Prostate gland (tissue), 2 donors: ENCODE measurements around the gene CACNG5. TPM values are rescaled to one million over a fixed set of nuclear protein-coding genes. Genes with fewer than 3 reads are reported as not detected.

Experiments used
- DNase-seq: peaks from one replicate; pipeline ENCODE4 v3.0.0-alpha.2; 2019; ENCODE audit warnings: low spot score
- H3K27ac ChIP-seq, 2 donors: fragments of 200-600 bp; sonication (generic); 2 replicates each; pipeline ENCODE4 v1.5.1; 2017 to 2019
- H3K27me3 ChIP-seq: fragments of 200-600 bp; sonication (generic); replicated peaks from 2 replicates; pipeline ENCODE4 v1.5.1; 2019; ENCODE audit not compliant: insufficient read depth
- H3K36me3 ChIP-seq, 2 donors: fragments of 200-600 bp; sonication (generic); 1 replicate in 1 of 2; 2 replicates in 1 of 2; pipeline versions ENCODE4 v1.5.1 to v1.8.1; 2017 to 2019
- H3K4me1 ChIP-seq: fragments of 200-600 bp; sonication (generic); replicated peaks from 2 replicates; pipeline ENCODE4 v1.5.1; 2019
- H3K4me3 ChIP-seq, 2 donors: fragments of 200-600 bp; sonication (generic); 2 replicates each; pipeline ENCODE4 v1.5.1; 2017 to 2019
- H3K9me3 ChIP-seq: fragments of 200-600 bp; sonication (generic); 2 replicates; pipeline ENCODE4 v1.5.1; 2017
- POLR2A ChIP-seq: fragments of 450-650 bp; IDR thresholded peaks from one replicate; pipeline ENCODE4 v1.6.1; 2016; ENCODE audit warnings: antibody characterized with exemption, mild to moderate bottlenecking
- POLR2AphosphoS5 ChIP-seq: sonication (generic); formaldehyde crosslinking; IDR thresholded peaks from one replicate; pipeline ENCODE4 v1.6.1; 2017; ENCODE audit warnings: antibody characterized with exemption
- WGBS: methylation state at CpG from one replicate; pipeline ENCODE4 v1.1.5; 2018; 5-methylcytosine and 5-hydroxymethylcytosine counted together
- intact Hi-C: fragments of 100-400 bp; cut with DNase I; formaldehyde crosslinking; loops from one replicate; pipeline ENCODE4 v1.14.2; 2022
- microRNA counts, 2 donors: library from miRNA; unstranded; fragments of <30 nt; microRNA quantifications; one replicate each; lab custom pipeline; 2016 to 2017
- microRNA-seq: library from miRNA; unstranded; fragments of <30 nt; microRNA quantifications from one replicate; pipeline ENCODE4, GENCODE V29; 2016
- small RNA-seq, 2 donors: library from RNA; depleted of rRNA; stranded (forward); fragments of <200 nt; gene quantifications; one replicate each; pipeline ENCODE3, GENCODE V24; 2016
- total RNA-seq, 2 donors: library from RNA; depleted of rRNA; stranded (reverse); fragments of >200 nt; gene quantifications; one replicate each; pipeline ENCODE4 v1.1.0, GENCODE V29; 2016
- TF ChIP-seq, protein P1 (sequence below), 4 experiments: fragments of 200-600 bp in 2 of 4; fragments of 450-650 bp in 2 of 4; sonication (generic) in 2 of 4; IDR thresholded peaks; 1 replicate in 3 of 4; 2 replicates in 1 of 4; pipeline ENCODE4 v1.5.1; 2016 to 2019; ENCODE audit warnings: antibody characterized with exemption in 4 of 4, mild to moderate bottlenecking in 2 of 4, moderate library complexity in 2 of 4

CACNG5 gene
- total RNA-seq, 2 donors from 2014 or later, result not detected

DNA sequence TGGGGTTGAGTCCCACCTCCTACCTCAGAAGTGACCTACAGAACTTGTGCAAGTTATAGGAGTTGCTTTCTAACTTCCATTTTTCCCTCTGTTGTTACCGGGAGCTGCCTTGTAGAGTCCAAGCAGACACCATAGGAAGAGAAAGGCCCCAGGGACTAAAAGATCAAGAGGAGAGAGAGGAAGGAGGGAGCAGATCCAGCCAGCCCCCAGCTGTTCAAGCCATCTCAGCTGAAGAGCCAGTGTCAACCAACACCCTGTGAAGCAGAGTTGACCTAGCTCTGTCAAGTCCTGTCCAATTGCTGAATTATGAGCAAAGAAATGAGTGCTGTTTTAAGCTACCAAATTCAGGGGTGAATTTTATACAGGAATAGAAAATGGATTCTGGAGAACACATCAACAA lies 94.7 kb downstream of the CACNG5 start:
- no peak for DNase-seq
- no peaks in the 10 kb centered on the region for H3K4me1 ChIP-seq
- H3K4me3 ChIP-seq, result no peak overlapping the region
- H3K36me3 ChIP-seq, result no peaks in the 10 kb centered on the region
- intact Hi-C loops, result no loop called here
- TF ChIP-seq POLR2A (no peak), POLR2AphosphoS5 (no peak)
- TF ChIP-seq, protein P1, sequence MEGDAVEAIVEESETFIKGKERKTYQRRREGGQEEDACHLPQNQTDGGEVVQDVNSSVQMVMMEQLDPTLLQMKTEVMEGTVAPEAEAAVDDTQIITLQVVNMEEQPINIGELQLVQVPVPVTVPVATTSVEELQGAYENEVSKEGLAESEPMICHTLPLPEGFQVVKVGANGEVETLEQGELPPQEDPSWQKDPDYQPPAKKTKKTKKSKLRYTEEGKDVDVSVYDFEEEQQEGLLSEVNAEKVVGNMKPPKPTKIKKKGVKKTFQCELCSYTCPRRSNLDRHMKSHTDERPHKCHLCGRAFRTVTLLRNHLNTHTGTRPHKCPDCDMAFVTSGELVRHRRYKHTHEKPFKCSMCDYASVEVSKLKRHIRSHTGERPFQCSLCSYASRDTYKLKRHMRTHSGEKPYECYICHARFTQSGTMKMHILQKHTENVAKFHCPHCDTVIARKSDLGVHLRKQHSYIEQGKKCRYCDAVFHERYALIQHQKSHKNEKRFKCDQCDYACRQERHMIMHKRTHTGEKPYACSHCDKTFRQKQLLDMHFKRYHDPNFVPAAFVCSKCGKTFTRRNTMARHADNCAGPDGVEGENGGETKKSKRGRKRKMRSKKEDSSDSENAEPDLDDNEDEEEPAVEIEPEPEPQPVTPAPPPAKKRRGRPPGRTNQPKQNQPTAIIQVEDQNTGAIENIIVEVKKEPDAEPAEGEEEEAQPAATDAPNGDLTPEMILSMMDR (IDR thresholded peaks at IDR 0.05), result no peak
- no peaks in the 10 kb centered on the region for H3K27me3 ChIP-seq
- no peak overlapping the region for H3K27ac ChIP-seq
- 21% methylated on average over 1 of the region's 1 CpG for WGBS
- no peaks in the 10 kb centered on the region for H3K9me3 ChIP-seq

DNA sequence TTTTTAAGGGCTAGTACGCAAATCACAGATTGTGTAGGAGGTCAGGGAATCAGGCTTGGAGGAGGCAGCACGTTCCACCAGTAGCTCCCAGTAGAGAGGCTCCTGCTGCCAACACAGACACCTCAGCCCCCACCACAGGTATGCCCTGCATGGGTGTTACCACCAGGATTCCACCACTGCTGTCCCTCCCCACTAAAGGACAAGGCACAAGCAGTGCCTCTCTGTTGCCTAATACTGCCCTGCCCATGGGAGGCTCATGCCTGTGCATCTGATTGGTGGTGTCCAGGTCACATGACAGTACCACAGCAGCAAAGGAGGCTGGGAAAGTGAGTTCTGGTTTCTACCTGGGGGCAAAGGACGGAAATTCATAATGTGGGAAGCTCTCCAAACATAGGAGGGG lies 96.0 kb downstream of the CACNG5 start:
- WGBS, result 60% methylated on average over 3 of the region's 3 CpGs
- Histone ChIP-seq H3K4me1 (no peaks in the 10 kb centered on the region), H3K27ac (no peak overlapping the region), H3K27me3 (no peaks in the 10 kb centered on the region), H3K4me3 (no peak overlapping the region), H3K36me3 (no peaks in the 10 kb centered on the region), H3K9me3 (no peaks in the 10 kb centered on the region)
- TF ChIP-seq POLR2AphosphoS5, result no peak
- no peak for TF ChIP-seq POLR2A
- TF ChIP-seq, protein P1 (IDR thresholded peaks at IDR 0.05), result no peak
- intact Hi-C loops, result no loop called here
- DNase-seq, result no peak

DNA sequence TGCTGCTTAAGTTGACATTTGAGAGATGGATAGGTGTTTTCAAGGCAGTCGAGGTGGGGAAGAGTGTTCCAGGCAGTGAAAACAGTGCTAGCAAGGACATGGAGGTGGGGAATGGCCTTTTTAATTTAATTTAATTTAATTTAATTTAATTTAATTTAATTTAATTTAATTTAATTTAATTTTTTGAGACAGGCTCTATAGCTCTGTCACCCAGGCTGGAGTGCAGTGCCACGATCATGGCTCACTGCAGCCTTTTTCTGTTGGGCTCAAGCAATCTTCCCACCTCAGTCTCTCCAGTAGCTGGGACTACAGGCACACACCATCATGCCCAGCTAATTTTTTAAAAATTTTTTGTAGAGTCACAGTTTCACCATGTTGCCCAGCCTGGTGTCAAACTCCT lies 97.4 kb downstream of the CACNG5 start:
- Histone ChIP-seq H3K36me3 (no peaks in the 10 kb centered on the region), H3K9me3 (no peaks in the 10 kb centered on the region), H3K27ac (no peak overlapping the region), H3K4me1 (no peaks in the 10 kb centered on the region), H3K27me3 (no peaks in the 10 kb centered on the region), H3K4me3 (no peak overlapping the region)
- DNase-seq, result no peak
- WGBS, result 74% methylated on average over 2 of the region's 2 CpGs
- intact Hi-C loops, result no loop called here
- TF ChIP-seq, protein P1 (IDR thresholded peaks at IDR 0.05), result no peak
- no peak for TF ChIP-seq POLR2A
- no peak for TF ChIP-seq POLR2AphosphoS5

DNA sequence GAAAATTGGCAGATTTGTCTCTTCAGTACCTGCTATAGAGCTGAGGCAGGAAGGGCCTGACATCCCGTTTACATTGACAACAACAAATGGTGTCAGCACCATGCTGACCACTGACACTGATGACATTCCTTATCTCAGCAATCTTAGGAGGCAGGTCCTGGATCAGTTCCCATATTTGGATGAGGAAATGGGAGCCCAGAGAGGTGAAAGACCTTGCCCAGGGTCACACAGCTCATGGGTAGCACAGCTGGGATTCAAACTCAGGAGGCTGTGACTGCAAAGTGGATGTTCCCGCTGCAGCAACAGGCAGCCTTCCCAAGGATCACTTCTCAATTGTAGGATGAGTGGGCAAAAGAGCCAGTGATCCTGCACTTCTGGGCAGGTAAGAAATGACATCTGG lies 99.1 kb downstream of the CACNG5 start:
- TF ChIP-seq, protein P1 (IDR thresholded peaks at IDR 0.05), result no peak
- TF ChIP-seq POLR2A (no peak), POLR2AphosphoS5 (no peak)
- 72% methylated on average over 2 of the region's 2 CpGs for whole genome bisulfite sequencing
- intact Hi-C loops, result no loop called here
- Histone ChIP-seq H3K36me3 (no peaks in the 10 kb centered on the region), H3K4me3 (no peak overlapping the region), H3K27me3 (no peaks in the 10 kb centered on the region), H3K4me1 (no peaks in the 10 kb centered on the region), H3K27ac (no peak overlapping the region), H3K9me3 (no peaks in the 10 kb centered on the region)
- no peak for DNase-seq

MicroRNAs encoded within 50 kb of the gene (microRNA counts, 767-probe panel; counts per million panel counts)
- microRNA hsa-miR-634 (lab: Ali Mortazavi, UCI), result 1,014 to 1,408 counts per million in 2 donors

Small RNA genes lying within 50 kb of the gene (microRNA-seq; reads per million reads assigned to microRNA genes)
- not detected for gene MIR634

Small RNA genes lying within 50 kb of the gene (small RNA-seq; reads per million reads assigned to genes)
- gene MIR634 (0 reads per million in 2 donors), gene RNA5SP446 (0 reads per million in 2 donors)

Other genes with a start within 250 kb of the CACNG5 start
- 10 to 100 TPM in 1 of 2 donors, 1 to 10 TPM in 1; 9.5 to 12.9 TPM for gene CACNG4, start 129.6 kb downstream of the CACNG5 start, total RNA-seq
- under 1 TPM in 1 of 2 donors, not detected in 1; 0.74 TPM for gene CACNG1, start 209.4 kb downstream of the CACNG5 start, total RNA-seq